ENCODE measurements around the gene CASP10. TPM values are rescaled to one million over a fixed set of nuclear protein-coding genes. Genes with fewer than 3 reads are reported as not detected.
"Not testable (repeated sequence)": the region's sequence is repeated elsewhere in the genome, so short reads cannot be mapped to it uniquely, and the experiment has no call there.

CASP10 gene
- total RNA-seq, 2 experiments from 2014 or later = 26.6 to 37.4 TPM

DNA sequence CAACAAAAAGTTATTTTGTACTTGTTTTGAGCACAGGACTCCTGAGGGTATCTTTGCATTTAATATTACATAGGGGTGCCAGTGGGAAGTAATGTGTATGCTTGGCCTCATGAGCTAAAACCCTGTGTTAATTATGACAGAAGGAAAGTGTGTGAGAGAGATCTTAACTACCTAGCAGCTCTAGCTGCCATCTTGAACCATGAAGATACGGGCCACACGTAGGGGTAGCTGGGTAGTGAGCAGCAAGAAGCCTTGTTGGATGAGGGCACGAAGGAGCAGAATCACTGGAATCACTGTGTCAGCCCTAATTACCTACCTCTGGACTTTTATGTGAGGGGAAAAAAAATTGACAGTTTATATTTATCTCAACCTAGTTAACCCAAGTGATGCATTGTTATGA, 15.4 kb upstream of the CASP10 start:
- H3K27me3 Mint-ChIP-seq = peaks cover 2% of the 10 kb centered on the region
- peaks cover 1% of the 10 kb centered on the region for H3K4me1 Mint-ChIP-seq
- no peak for ATAC-seq
- CTCF ChIA-PET = interaction anchor here (0.6 to 1.3 kb wide), 2 partner anchors 10 to 26 kb away, joined by 3 to 4 read pairs; no protein-coding TSS in a partner anchor
- peaks cover 48% of the 10 kb centered on the region for H3K36me3 Mint-ChIP-seq
- H3K9me3 Mint-ChIP-seq (ENCODE audit: low read depth) = no peaks in the 10 kb centered on the region
- DNase-seq = no peak
- H3K4me3 Mint-ChIP-seq = no peak overlapping the region
- H3K27ac Mint-ChIP-seq = no peak overlapping the region

DNA sequence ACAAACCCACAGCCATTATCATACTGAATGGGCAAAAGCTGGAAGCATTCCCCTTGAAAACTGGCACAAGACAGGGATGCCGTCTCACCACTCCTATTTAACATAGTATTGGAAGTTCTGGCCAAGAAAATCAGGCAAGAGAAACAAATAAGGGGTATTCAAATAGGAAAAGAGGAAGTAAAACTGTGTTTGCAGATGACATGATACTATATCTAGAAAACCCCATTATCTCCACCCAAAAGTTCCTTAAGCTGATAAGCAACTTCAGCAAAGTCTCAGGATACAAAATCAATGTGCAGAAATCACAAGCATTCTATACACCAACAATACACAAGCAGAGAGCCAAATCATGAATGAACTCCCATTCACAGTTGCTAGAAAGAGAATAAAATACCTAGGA, 14.4 kb upstream of the CASP10 start:
- CTCF ChIA-PET = interaction anchor here (1.3 to 1.6 kb wide), 3 partner anchors 10 to 64 kb away, joined by 3 to 6 read pairs (median 5); no protein-coding TSS in a partner anchor
- not testable (repeated sequence) for H3K4me1 Mint-ChIP-seq; ATAC-seq; DNase-seq; H3K27ac Mint-ChIP-seq; H3K4me3 Mint-ChIP-seq; H3K27me3 Mint-ChIP-seq; H3K9me3 Mint-ChIP-seq (ENCODE audit: low read depth)
- H3K36me3 Mint-ChIP-seq = peaks cover 40% of the 10 kb centered on the region

DNA sequence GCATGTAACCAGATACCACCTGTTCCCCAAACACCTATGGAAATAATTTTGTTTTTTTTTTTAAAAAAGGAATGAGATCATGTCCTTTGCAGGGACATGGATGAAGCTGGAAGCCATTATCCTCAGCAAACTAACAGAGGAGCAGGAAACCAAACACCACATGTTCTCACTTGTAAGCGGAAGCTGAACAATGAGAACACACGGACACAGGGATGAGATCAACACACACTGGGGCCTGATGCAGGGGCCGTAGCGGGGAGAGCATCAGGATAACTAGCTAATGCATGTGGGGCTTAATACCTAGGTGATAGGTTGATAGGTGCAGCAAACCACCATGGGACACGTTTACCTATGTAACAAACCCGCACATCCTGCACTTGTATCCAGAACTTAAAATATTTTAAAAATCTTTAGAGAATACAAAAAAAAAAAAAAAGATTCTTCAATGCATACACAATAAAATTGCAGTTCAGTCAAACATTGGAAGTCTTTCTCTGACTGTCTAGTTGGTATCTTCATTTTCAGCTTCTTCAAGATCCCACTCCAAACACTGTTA, 11.6 kb upstream of the CASP10 start:
- Mint-ChIP-seq H3K36me3 (peaks cover 17% of the 10 kb centered on the region), H3K9me3 (ENCODE audit: low read depth) (no peaks in the 10 kb centered on the region), H3K27ac (no peak overlapping the region), H3K27me3 (peaks cover 2% of the 10 kb centered on the region), H3K4me3 (no peak overlapping the region), H3K4me1 (peaks cover 18% of the 10 kb centered on the region)
- ATAC-seq (no peak), DNase-seq (no peak)
- CTCF ChIA-PET = interaction anchor here (0.8 to 2.3 kb wide), 6 partner anchors 12 to 270 kb away, joined by 3 to 8 read pairs (median 4); partner anchors contain the start of genes CASP10 and ORC2

DNA sequence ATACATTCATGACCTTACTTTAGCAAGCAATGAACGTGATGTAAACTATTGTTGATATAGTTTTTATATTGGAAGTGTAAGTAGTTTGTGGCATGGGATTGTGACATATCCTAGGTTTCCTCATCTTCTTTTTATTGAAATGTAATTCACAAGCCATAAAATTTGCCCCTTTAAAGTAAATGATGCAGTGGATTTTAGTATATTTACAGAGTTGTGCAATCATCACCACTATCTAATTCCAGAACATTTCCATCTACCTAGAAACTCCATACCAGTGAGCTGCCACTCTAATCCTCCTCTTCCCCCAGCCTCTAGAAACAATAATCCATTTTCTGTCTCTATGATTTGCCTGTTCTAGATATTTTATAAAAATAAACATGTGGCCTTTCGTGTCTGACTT, 10.7 kb upstream of the CASP10 start:
- Mint-ChIP-seq H3K27me3 (peaks cover 2% of the 10 kb centered on the region), H3K36me3 (peaks cover 9% of the 10 kb centered on the region), H3K27ac (no peak overlapping the region), H3K4me1 (peaks cover 22% of the 10 kb centered on the region), H3K4me3 (no peak overlapping the region), H3K9me3 (ENCODE audit: low read depth) (no peaks in the 10 kb centered on the region)
- DNase-seq (no peak), ATAC-seq (no peak)
- CTCF ChIA-PET = interaction anchor here (1.3 to 1.4 kb wide), 2 partner anchors 267 to 271 kb away, joined by 3 to 5 read pairs; no protein-coding TSS in a partner anchor

DNA sequence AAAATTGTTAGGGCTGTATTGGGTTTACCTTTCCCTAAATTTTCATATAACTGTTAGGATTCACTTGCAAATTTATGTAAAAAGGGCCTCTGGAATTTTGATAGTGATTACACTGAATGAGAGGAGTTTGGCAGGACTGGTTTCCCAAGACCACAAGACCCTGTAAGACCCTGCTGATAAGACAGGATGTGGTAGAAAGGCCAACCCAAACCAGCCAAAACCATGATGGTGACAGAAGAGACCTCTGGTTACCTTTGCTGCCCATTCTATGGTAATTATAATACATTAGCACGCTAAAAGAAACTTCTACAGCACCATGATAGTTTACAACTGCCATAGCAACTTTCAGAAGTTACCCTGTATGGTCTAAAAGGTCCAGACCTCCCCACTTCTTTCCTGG, 8.3 kb upstream of the CASP10 start:
- DNase-seq (no peak), ATAC-seq (no peak)
- Mint-ChIP-seq H3K4me3 (no peak overlapping the region), H3K9me3 (ENCODE audit: low read depth) (no peaks in the 10 kb centered on the region), H3K36me3 (no peaks in the 10 kb centered on the region), H3K27ac (peak overlapping the region; percentile 1), H3K27me3 (no peaks in the 10 kb centered on the region), H3K4me1 (peaks cover 25% of the 10 kb centered on the region)
- CTCF ChIA-PET = interaction anchor here (5.1 kb wide), 1 partner anchor 269 kb away, joined by 48 read pairs; no protein-coding TSS in a partner anchor

DNA sequence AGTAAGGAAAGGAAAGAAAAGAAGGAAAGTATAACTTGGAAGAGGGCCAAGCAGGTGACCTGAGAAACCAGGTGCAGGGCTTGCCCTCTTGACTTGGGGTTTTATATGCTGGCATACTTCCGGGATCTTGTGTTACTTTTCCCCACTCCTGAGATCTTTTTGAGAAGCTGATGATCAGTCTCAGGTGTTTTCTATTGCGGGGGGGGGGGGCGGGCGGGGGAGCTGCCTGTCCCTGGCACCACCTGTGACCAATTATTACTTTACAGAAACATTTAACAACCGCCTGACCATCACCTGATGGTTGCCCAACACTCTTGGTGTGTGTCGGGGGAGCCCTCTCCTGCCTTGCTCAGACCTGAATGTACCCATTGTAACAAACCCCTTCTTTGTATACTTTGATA, 6.9 kb upstream of the CASP10 start:
- no peaks in the 10 kb centered on the region for H3K36me3 Mint-ChIP-seq
- CTCF ChIA-PET = interaction anchor here (0.6 to 5.1 kb wide), 8 partner anchors 19 to 270 kb away, joined by 3 to 48 read pairs (median 6); partner anchors contain the start of gene ORC2
- H3K27me3 Mint-ChIP-seq = no peaks in the 10 kb centered on the region
- ATAC-seq = no peak
- no peak for DNase-seq
- H3K4me1 Mint-ChIP-seq = peaks cover 31% of the 10 kb centered on the region
- H3K4me3 Mint-ChIP-seq = no peak overlapping the region
- no peaks in the 10 kb centered on the region for H3K9me3 Mint-ChIP-seq (ENCODE audit: low read depth)
- H3K27ac Mint-ChIP-seq = no peak overlapping the region

DNA sequence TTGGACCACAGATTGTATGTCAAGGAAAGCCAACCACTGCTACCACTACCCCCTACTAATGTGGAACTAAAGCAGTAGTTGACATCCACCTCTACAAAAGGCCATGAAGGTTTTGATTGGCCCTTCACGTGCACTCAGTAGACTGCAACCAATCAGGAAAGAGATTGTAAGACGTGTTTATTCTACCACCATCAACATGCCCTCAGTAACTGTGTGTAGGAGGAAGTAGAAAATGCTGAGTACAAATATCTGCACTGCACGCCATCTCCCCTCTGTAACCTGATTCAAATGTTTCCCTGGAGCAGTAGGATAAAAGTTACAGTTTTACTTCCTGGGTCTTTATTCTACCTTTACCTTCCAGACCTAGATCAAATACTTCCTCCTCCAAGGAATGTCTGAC, 2.9 kb upstream of the CASP10 start:
- DNase-seq (no peak), ATAC-seq (no peak)
- Mint-ChIP-seq H3K9me3 (ENCODE audit: low read depth) (no peaks in the 10 kb centered on the region), H3K27me3 (no peaks in the 10 kb centered on the region), H3K4me1 (peaks cover 49% of the 10 kb centered on the region), H3K36me3 (peaks cover 10% of the 10 kb centered on the region), H3K4me3 (no peak overlapping the region), H3K27ac (no peak overlapping the region)
- CTCF ChIA-PET = interaction anchor here (0.9 to 5.1 kb wide), 5 partner anchors 52 to 466 kb away, joined by 3 to 48 read pairs (median 4); no protein-coding TSS in a partner anchor

DNA sequence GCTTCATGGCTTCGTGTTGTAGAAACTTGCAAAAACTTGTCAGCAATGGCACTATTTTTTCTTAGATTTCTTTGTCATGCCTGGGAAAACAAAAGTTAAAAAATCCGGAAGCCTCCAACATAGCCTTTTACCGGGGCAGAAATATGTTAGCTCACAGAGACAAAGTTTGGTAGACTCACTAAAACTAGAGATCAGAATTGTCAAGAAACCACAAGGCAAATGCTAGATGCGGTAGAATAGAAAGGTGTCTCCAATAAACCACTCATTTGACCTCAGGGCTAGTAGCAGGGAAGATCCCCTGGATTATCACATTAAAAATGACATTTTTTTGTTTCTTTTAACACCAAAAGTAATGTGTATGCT, 405 bp downstream of the CASP10 start:
- Mint-ChIP-seq H3K27me3 (no peaks in the 10 kb centered on the region), H3K27ac (peak overlapping the region; percentile 88), H3K9me3 (ENCODE audit: low read depth) (no peaks in the 10 kb centered on the region), H3K4me1 (peaks cover 58% of the 10 kb centered on the region), H3K36me3 (peaks cover 39% of the 10 kb centered on the region), H3K4me3 (peak overlapping the region; percentile 94)
- CTCF ChIA-PET = interaction anchor here (0.8 to 3.7 kb wide), 31 partner anchors 9 to 294 kb away, joined by 3 to 166 read pairs (median 5); partner anchors contain the start of genes CASP8, NIF3L1, ORC2 and PPIL3
- ATAC-seq (peak; percentile 21), DNase-seq (no peak)

DNA sequence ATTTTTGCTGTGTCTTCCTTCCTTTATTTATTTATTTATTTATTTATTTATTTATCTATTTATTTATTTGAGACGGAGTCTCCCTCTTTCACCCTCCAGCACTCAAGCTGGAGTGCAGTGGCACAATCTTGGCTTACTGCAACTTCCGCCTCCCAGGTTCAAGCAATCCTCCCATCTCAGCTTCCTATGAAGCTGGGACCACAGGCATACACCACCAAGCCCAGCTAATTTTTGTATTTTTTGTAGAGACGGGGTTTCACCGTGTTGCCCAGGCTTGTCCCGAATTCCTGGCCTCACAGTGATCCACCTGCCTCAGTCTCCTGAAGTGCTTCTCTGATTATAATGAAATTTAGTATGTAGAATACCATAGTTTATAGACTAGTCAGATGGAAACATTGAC, 894 bp downstream of the CASP10 start:
- not testable (repeated sequence) for H3K9me3 Mint-ChIP-seq (ENCODE audit: low read depth); DNase-seq; H3K27me3 Mint-ChIP-seq
- Mint-ChIP-seq H3K4me3 (peak overlapping the region; percentile 94), H3K27ac (peak overlapping the region; percentile 82), H3K36me3 (peaks cover 42% of the 10 kb centered on the region), H3K4me1 (peaks cover 60% of the 10 kb centered on the region)
- CTCF ChIA-PET = interaction anchor here (0.9 to 3.7 kb wide), 16 partner anchors 10 to 283 kb away, joined by 3 to 166 read pairs (median 7); no protein-coding TSS in a partner anchor
- ATAC-seq = peak; percentile 21

DNA sequence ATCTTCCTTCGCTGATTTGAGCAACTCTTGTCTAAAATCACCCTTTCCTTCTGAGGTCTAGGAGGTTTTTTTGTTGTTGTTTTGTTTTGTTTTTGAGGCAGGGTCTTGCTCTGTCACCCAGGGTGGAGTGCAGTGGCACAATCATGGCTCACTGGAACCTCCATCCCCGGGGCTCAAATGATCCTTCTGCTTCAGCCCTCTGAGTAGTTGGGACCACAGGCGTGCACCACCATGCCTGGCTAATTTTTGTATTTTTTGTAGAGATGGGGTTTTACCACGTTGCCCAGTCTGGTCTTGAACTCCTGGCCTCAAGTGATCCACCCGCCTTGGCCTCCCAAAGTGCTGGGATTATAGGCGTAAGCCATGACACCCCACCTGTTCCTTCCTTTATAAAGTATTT, 1.3 kb downstream of the CASP10 start:
- ATAC-seq = peak; percentile 4
- Mint-ChIP-seq H3K27ac (peak overlapping the region; percentile 82), H3K4me3 (peak overlapping the region; percentile 94), H3K4me1 (peaks cover 60% of the 10 kb centered on the region), H3K36me3 (peaks cover 45% of the 10 kb centered on the region)
- not testable (repeated sequence) for DNase-seq; H3K27me3 Mint-ChIP-seq; H3K9me3 Mint-ChIP-seq (ENCODE audit: low read depth)
- CTCF ChIA-PET = interaction anchor here (0.9 to 3.7 kb wide), 4 partner anchors 9 to 273 kb away, joined by 3 to 166 read pairs (median 44); no protein-coding TSS in a partner anchor

DNA sequence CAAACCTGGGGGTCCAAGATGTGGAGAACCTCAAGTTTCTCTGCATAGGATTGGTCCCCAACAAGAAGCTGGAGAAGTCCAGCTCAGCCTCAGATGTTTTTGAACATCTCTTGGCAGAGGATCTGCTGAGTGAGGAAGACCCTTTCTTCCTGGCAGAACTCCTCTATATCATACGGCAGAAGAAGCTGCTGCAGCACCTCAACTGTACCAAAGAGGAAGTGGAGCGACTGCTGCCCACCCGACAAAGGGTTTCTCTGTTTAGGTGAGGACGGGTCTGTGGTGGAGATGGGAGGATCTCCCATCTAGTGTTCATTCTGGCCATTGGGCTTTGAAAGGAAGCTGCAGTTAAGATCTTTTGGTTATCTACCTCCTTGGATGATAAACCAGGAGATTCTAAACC, 2.9 kb downstream of the CASP10 start:
- Mint-ChIP-seq H3K27me3 (no peaks in the 10 kb centered on the region), H3K9me3 (ENCODE audit: low read depth) (no peaks in the 10 kb centered on the region), H3K27ac (peak overlapping the region; percentile 28), H3K4me1 (peaks cover 62% of the 10 kb centered on the region), H3K36me3 (peaks cover 57% of the 10 kb centered on the region), H3K4me3 (peak overlapping the region; percentile 94)
- CTCF ChIA-PET = interaction anchor here (0.8 to 4.3 kb wide), 4 partner anchors 8 to 47 kb away, joined by 3 to 28 read pairs (median 8); no protein-coding TSS in a partner anchor
- ATAC-seq (no peak), DNase-seq (no peak)

DNA sequence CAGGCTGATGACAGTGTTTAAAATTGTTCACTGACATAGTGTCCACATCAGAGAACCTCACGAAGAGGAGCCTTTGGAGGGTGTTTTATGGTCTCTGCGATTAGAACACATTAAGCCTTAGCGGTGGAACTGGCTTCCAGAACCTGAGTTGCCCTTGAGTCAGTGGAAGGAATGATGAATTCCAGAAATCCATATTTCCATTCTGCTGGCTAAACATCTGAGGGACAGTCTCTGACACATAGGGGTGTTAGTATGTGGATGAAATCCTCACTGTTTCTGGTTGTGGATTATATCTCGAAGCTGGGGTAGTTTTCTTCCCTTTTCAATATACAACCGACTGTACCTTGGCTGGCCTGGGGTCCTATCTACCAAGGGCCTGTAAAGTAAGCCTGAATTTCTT, 4.0 kb downstream of the CASP10 start:
- Mint-ChIP-seq H3K4me1 (peaks cover 71% of the 10 kb centered on the region), H3K27ac (no peak overlapping the region), H3K27me3 (no peaks in the 10 kb centered on the region), H3K36me3 (peaks cover 65% of the 10 kb centered on the region), H3K9me3 (ENCODE audit: low read depth) (no peaks in the 10 kb centered on the region), H3K4me3 (no peak overlapping the region)
- DNase-seq (no peak), ATAC-seq (no peak)
- CTCF ChIA-PET = interaction anchor here (1.7 to 4.3 kb wide), 2 partner anchors 9 to 46 kb away, joined by 9 to 28 read pairs; no protein-coding TSS in a partner anchor

DNA sequence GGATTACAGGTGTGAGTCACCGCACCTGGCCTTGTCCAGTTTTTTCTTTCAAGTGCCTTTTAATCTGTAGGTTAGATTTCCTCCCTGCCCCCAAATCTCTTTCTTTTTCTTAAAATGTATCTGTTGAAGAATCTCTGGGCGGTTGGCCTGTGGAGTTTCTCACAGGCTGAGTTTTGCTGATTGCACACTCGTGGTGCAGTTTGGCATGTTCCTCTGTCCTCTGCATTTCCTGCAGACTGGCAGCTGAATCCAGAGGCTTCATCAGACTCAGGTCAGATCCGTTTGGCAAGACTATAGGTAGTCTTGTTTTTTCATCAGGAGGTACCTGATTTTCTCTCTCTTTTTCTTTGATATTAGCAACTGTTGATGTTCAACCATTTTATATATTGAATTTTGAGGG, 5.5 kb downstream of the CASP10 start:
- DNase-seq = no peak
- CTCF ChIA-PET = interaction anchor here (1.0 to 4.3 kb wide), 3 partner anchors 17 to 44 kb away, joined by 3 to 28 read pairs (median 3); no protein-coding TSS in a partner anchor
- peaks cover 68% of the 10 kb centered on the region for H3K36me3 Mint-ChIP-seq
- no peak for ATAC-seq
- no peaks in the 10 kb centered on the region for H3K27me3 Mint-ChIP-seq
- H3K4me1 Mint-ChIP-seq = peaks cover 71% of the 10 kb centered on the region
- no peak overlapping the region for H3K27ac Mint-ChIP-seq
- no peaks in the 10 kb centered on the region for H3K9me3 Mint-ChIP-seq (ENCODE audit: low read depth)
- no peak overlapping the region for H3K4me3 Mint-ChIP-seq
